Esophagus muscularis mucosa (tissue), 4 donors: ENCODE data around the gene KRTAP9-9. TPM values are rescaled to one million over a fixed set of nuclear protein-coding genes. Genes with fewer than 3 reads are reported as not detected.

Experiments used
- DNase-seq: peaks from one replicate; pipeline ENCODE4 v3.0.0-alpha.2; 2017; ENCODE audit errors: extremely low spot score
- H3K27ac ChIP-seq, 4 donors: fragments of 200-600 bp; sonication (generic); replicated peaks in 1 of 4; 1 replicate in 3 of 4; 2 replicates in 1 of 4; pipeline ENCODE4 v1.5.1; 2016 to 2019; ENCODE audit warnings: mild to moderate bottlenecking in 1 of 4
- H3K27me3 ChIP-seq, 4 donors: fragments of 200-600 bp; sonication (generic); one replicate each; pipeline versions ENCODE4 v1.5.1 to v1.6.0; 2016 to 2019
- H3K36me3 ChIP-seq, 4 donors: fragments of 200-600 bp; sonication (generic); one replicate each; pipeline ENCODE4 v1.5.1; 2016 to 2019
- H3K4me1 ChIP-seq, 4 donors: fragments of 200-600 bp; sonication (generic); one replicate each; pipeline ENCODE4 v1.5.1; 2016 to 2019
- H3K4me3 ChIP-seq, 4 donors: fragments of 200-600 bp; sonication (generic); 1 replicate in 2 of 4; 2 replicates in 2 of 4; pipeline ENCODE4 v1.5.1; 2016 to 2019; ENCODE audit warnings: mild to moderate bottlenecking in 4 of 4, moderate library complexity in 1 of 4
- H3K9me3 ChIP-seq, 4 donors: fragments of 200-600 bp; sonication (generic); 1 replicate in 3 of 4; 2 replicates in 1 of 4; pipeline ENCODE4 v1.5.1; 2016 to 2019
- CTCF ChIP-seq, 3 experiments: fragments of 200-600 bp in 2 of 3; fragments of 450-650 bp in 1 of 3; sonication (generic) in 2 of 3; IDR thresholded peaks; one replicate each; pipeline ENCODE4 v1.5.1; 2017 to 2019; ENCODE audit warnings: antibody characterized with exemption in 3 of 3, mild to moderate bottlenecking in 2 of 3, moderate library complexity in 1 of 3
- EP300 ChIP-seq: sonication (generic); formaldehyde crosslinking; IDR thresholded peaks from one replicate; pipeline ENCODE4 v1.6.1; 2017; ENCODE audit warnings: antibody characterized with exemption
- POLR2A ChIP-seq: fragments of 450-650 bp; IDR thresholded peaks from one replicate; pipeline ENCODE4 v1.6.1; 2017; ENCODE audit warnings: antibody characterized with exemption, moderate library complexity, mild to moderate bottlenecking, low read depth
- POLR2AphosphoS5 ChIP-seq, 2 donors: sonication (generic); formaldehyde crosslinking; IDR thresholded peaks; one replicate each; pipeline ENCODE4 v1.6.1; 2017; ENCODE audit warnings: antibody characterized with exemption in 2 of 2
- whole genome bisulfite sequencing: methylation state at CpG from one replicate; pipeline ENCODE4 v1.1.5; 2018; 5-methylcytosine and 5-hydroxymethylcytosine counted together
- intact Hi-C: fragments of 100-400 bp; cut with DNase I; formaldehyde crosslinking; loops from one replicate; pipeline ENCODE4 v1.15.1; 2023
- small RNA-seq, 3 donors: library from RNA; depleted of rRNA; stranded (forward); fragments of <200 nt; gene quantifications; one replicate each; pipeline ENCODE3, GENCODE V24; 2016
- total RNA-seq, 4 donors: library from RNA; depleted of rRNA; stranded (reverse); fragments of >200 nt; gene quantifications; one replicate each; pipeline versions ENCODE4 v1.1.0 to v1.2.1, GENCODE V29; 2016

Gene KRTAP9-9
- total RNA-seq, 4 donors from 2014 or later, result not detected

DNA sequence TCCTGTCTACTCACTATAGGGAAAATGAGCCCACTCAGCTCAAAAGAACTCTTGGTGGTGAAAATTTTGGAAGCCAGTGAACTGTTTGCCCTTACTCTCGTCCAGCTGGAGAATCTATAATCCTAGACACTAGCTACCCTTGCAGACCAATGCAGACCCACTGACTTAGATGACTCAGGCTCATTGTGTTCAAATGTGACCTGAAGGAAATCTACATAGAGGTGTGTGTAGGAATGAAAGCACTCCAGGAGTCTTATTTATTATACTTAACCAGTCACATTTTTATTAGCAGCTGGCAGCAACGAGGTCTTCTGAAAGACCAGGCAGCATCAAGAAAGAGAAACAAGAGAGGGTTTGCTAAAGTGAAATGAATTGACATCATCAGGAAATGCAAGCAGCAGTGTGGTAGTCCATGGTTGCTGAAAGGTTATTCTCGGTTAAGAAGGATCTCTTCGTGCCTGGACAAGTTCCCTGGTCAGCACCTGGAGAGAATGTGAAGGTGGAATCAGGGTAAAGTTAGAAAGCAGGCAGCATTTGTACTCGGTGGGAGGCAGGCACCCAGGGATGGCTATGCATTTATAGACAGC is 46.1 kb downstream of the KRTAP9-9 start:
- Histone ChIP-seq H3K36me3 (no peaks in the 10 kb centered on the region), H3K4me1 (peaks cover 0 to 4% (median 0%) of the 10 kb centered on the region in 4 donors), H3K4me3 (no peak overlapping the region), H3K27me3 (peaks cover 0 to 8% (median 0%) of the 10 kb centered on the region in 4 donors), H3K9me3 (no peaks in the 10 kb centered on the region), H3K27ac (no peak overlapping the region)
- intact Hi-C loops, result no loop called here
- no peak for DNase-seq
- TF ChIP-seq EP300, result no peak
- TF ChIP-seq POLR2A, result no peak
- TF ChIP-seq POLR2AphosphoS5 (IDR thresholded peaks at IDR 0.05), result no peak
- no peak for TF ChIP-seq CTCF (IDR thresholded peaks at IDR 0.05)
- WGBS, result 77% methylated on average over 5 of the region's 5 CpGs

- intact Hi-C loops, result no loop called here
- TF ChIP-seq POLR2A (no peak), EP300 (no peak), CTCF (IDR thresholded peaks at IDR 0.05) (no peak), POLR2AphosphoS5 (IDR thresholded peaks at IDR 0.05) (no peak)
- Histone ChIP-seq H3K27me3 (peaks cover 0 to 13% (median 0%) of the 10 kb centered on the region in 4 donors), H3K27ac (no peak within 1 kb of the TSS), H3K4me1 (peaks cover 0 to 4% (median 0%) of the 10 kb centered on the region in 4 donors), H3K9me3 (no peaks in the 10 kb centered on the region), H3K4me3 (no peak within 1 kb of the TSS), H3K36me3 (no peaks in the 10 kb centered on the region)
- no peak for DNase-seq
- WGBS, result 61% methylated on average over 10 of the region's 11 CpGs
Measured at GRCh38 chr17:41301916-41302901, 47.0 kb downstream of the KRTAP9-9 start, which contains the start of gene KRTAP29-1. Gene KRTAP29-1, minus strand, starts transcription at chr17:41302851. Its CDS starts 0 bp downstream, at chr17:41302851.

DNA sequence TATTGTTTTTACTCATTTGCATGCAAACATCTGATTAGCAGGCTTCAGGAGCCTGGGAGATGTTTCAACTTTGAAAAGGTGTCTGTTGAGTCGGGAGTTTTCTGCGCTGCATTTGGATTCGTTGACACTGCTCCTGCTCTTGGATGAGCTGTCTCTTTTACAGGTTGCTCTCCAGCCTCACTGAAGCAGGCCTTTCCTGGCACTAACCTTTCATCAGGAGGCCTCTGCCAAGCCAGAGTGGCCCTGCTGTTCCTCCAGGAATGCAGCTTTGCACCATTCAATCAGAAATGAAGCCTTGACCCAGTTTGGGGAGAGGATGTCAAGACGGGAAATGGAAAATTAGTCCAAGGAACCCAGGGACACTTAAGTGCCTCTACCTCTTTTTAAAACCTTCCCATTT is 47.8 kb downstream of the KRTAP9-9 start:
- Histone ChIP-seq H3K36me3 (no peaks in the 10 kb centered on the region), H3K4me3 (no peak overlapping the region), H3K4me1 (peaks cover 0 to 4% (median under 1%) of the 10 kb centered on the region in 4 donors), H3K27me3 (peaks cover 0 to 13% (median 0%) of the 10 kb centered on the region in 4 donors), H3K9me3 (no peaks in the 10 kb centered on the region), H3K27ac (no peak overlapping the region)
- no peak for DNase-seq
- 87% methylated on average over 4 of the region's 4 CpGs for WGBS
- TF ChIP-seq POLR2AphosphoS5 (IDR thresholded peaks at IDR 0.05) (no peak), EP300 (no peak), CTCF (IDR thresholded peaks at IDR 0.05) (no peak), POLR2A (no peak)
- intact Hi-C loops, result no loop called here

GRCh38 chr17:41304091-41304490 is 48.9 kb downstream of the KRTAP9-9 start:
- H3K27me3 ChIP-seq, result peaks cover 0 to 8% (median 0%) of the 10 kb centered on the region in 4 donors
- intact Hi-C loops, result no loop called here
- H3K9me3 ChIP-seq, result no peaks in the 10 kb centered on the region
- no peak for DNase-seq
- no peak overlapping the region for H3K4me3 ChIP-seq
- TF ChIP-seq CTCF (IDR thresholded peaks at IDR 0.05) (no peak), POLR2AphosphoS5 (IDR thresholded peaks at IDR 0.05) (no peak), POLR2A (no peak), EP300 (no peak)
- 88% methylated on average over 12 of the region's 12 CpGs for WGBS
- H3K27ac ChIP-seq, result no peak overlapping the region
- peaks cover 4 to 11% (median 9%) of the 10 kb centered on the region in 4 donors for H3K4me1 ChIP-seq
- no peaks in the 10 kb centered on the region for H3K36me3 ChIP-seq

Small RNA genes within 50 kb of the gene (small RNA-seq; reads per million reads assigned to genes)
- gene KRTAP9-10P, result 0 reads per million in 3 donors

Other genes starting within 250 kb of the KRTAP9-9 start
- not detected for gene KRTAP3-1, start 246.3 kb upstream of the KRTAP9-9 start, total RNA-seq
- not detected for gene KRTAP1-5, start 228.2 kb upstream of the KRTAP9-9 start, total RNA-seq
- gene KRTAP1-4, start 225.2 kb upstream of the KRTAP9-9 start, total RNA-seq, result not detected
- not detected for gene KRTAP1-3, start 220.5 kb upstream of the KRTAP9-9 start, total RNA-seq
- gene KRTAP1-1, start 213.9 kb upstream of the KRTAP9-9 start, total RNA-seq, result not detected
- not detected for gene KRTAP2-1, start 208.1 kb upstream of the KRTAP9-9 start, total RNA-seq
- gene KRTAP2-2, start 200.2 kb upstream of the KRTAP9-9 start, total RNA-seq, result not detected
- gene KRTAP2-3, start 195.3 kb upstream of the KRTAP9-9 start, total RNA-seq, result not detected
- not detected for gene KRTAP2-4, start 189.5 kb upstream of the KRTAP9-9 start, total RNA-seq
- gene KRTAP4-7, start 171.2 kb upstream of the KRTAP9-9 start, total RNA-seq, result not detected
- gene KRTAP4-8, start 157.2 kb upstream of the KRTAP9-9 start, total RNA-seq, result not detected
- gene KRTAP4-16, start 153.2 kb upstream of the KRTAP9-9 start, total RNA-seq, result not detected
- not detected for gene KRTAP4-9, start 150.0 kb upstream of the KRTAP9-9 start, total RNA-seq
- gene KRTAP4-11, start 137.0 kb upstream of the KRTAP9-9 start, total RNA-seq, result not detected
- not detected for gene KRTAP4-12, start 131.2 kb upstream of the KRTAP9-9 start, total RNA-seq
- gene KRTAP4-6, start 114.8 kb upstream of the KRTAP9-9 start, total RNA-seq, result not detected
- not detected for gene KRTAP4-5, start 105.6 kb upstream of the KRTAP9-9 start, total RNA-seq
- gene KRTAP4-4, start 94.6 kb upstream of the KRTAP9-9 start, total RNA-seq, result not detected
- not detected for gene KRTAP4-3, start 87.2 kb upstream of the KRTAP9-9 start, total RNA-seq
- gene KRTAP4-2, start 77.2 kb upstream of the KRTAP9-9 start, total RNA-seq, result not detected
- not detected for gene KRTAP4-1, start 70.5 kb upstream of the KRTAP9-9 start, total RNA-seq
- not detected for gene KRTAP9-1, start 65.5 kb upstream of the KRTAP9-9 start, total RNA-seq
- gene KRTAP9-2, start 28.7 kb upstream of the KRTAP9-9 start, total RNA-seq, result not detected
- gene KRTAP9-3, start 22.9 kb upstream of the KRTAP9-9 start, total RNA-seq, result not detected
- not detected for gene KRTAP9-8, start 17.4 kb upstream of the KRTAP9-9 start, total RNA-seq
- not detected for gene KRTAP9-4, start 5.7 kb upstream of the KRTAP9-9 start, total RNA-seq
- gene KRTAP9-6, start 10.0 kb downstream of the KRTAP9-9 start, total RNA-seq, result not detected
- not detected for gene KRTAP9-7, start 20.3 kb downstream of the KRTAP9-9 start, total RNA-seq
- gene KRTAP29-1, start 47.5 kb downstream of the KRTAP9-9 start, total RNA-seq, result not detected
- gene KRTAP16-1, start 53.9 kb downstream of the KRTAP9-9 start, total RNA-seq, result not detected
- not detected for gene KRTAP17-1, start 60.3 kb downstream of the KRTAP9-9 start, total RNA-seq
- gene KRT33A, start 95.4 kb downstream of the KRTAP9-9 start, total RNA-seq, result not detected
- gene KRT33B, start 114.4 kb downstream of the KRTAP9-9 start, total RNA-seq, result not detected
- not detected for gene KRT34, start 126.9 kb downstream of the KRTAP9-9 start, total RNA-seq
- not detected for gene KRT31, start 142.2 kb downstream of the KRTAP9-9 start, total RNA-seq
- not detected for gene KRT37, start 169.2 kb downstream of the KRTAP9-9 start, total RNA-seq
- gene KRT38, start 185.6 kb downstream of the KRTAP9-9 start, total RNA-seq, result not detected
- not detected for gene KRT32, start 212.0 kb downstream of the KRTAP9-9 start, total RNA-seq
- gene KRT35, start 225.8 kb downstream of the KRTAP9-9 start, total RNA-seq, result not detected
- gene KRT36, start 234.5 kb downstream of the KRTAP9-9 start, total RNA-seq, result not detected